Lung (tissue), 12 donors: ENCODE results near the gene WRAP73. TPM values are rescaled to one million over a fixed set of nuclear protein-coding genes. Genes with fewer than 3 reads are reported as not detected.

Experiments
- ATAC-seq: fragments of 200-7000 bp; cut with Tn5 transposase; one replicate; pipeline ENCODE4 v1.9.1; 2020; ENCODE audit warnings: moderate number of reproducible peaks; ENCODE audit not compliant: insufficient read depth, low FRiP score
- DNase-seq, 3 donors: peaks; one replicate each; pipeline ENCODE4 v3.0.0-alpha.2; 2013 to 2017
- H3K27ac ChIP-seq, 2 donors: one replicate each; pipeline ENCODE4 v1.5.1; 2013; ENCODE audit warnings: mild to moderate bottlenecking in 2 of 2, moderate library complexity in 2 of 2, control low read depth in 1 of 2, inconsistent platforms in 1 of 2, low read depth in 1 of 2, low read length in 1 of 2
- H3K27me3 ChIP-seq, 3 donors: one replicate each; pipeline ENCODE4 v1.5.1; 2013; ENCODE audit warnings: low read length in 2 of 3; ENCODE audit not compliant: control insufficient read depth in 3 of 3, insufficient read depth in 3 of 3
- H3K36me3 ChIP-seq, 4 donors: one replicate each; pipeline ENCODE4 v1.5.1; 2013; ENCODE audit warnings: low read length in 4 of 4, mild to moderate bottlenecking in 1 of 4, moderate library complexity in 1 of 4; ENCODE audit not compliant: control insufficient read depth in 4 of 4, insufficient read depth in 4 of 4
- H3K4me1 ChIP-seq, 5 donors: one replicate each; pipeline ENCODE4 v1.5.1; 2013; ENCODE audit warnings: low read length in 5 of 5, mild to moderate bottlenecking in 2 of 5, moderate library complexity in 1 of 5; ENCODE audit not compliant: control insufficient read depth in 5 of 5, insufficient read depth in 5 of 5
- H3K4me3 ChIP-seq: one replicate; pipeline ENCODE4 v1.5.1; 2013; ENCODE audit warnings: mild to moderate bottlenecking, control low read depth, moderate library complexity
- H3K9ac ChIP-seq, 2 donors: one replicate each; pipeline ENCODE4 v1.5.1; 2013; ENCODE audit warnings: low read length in 2 of 2, control low read depth in 1 of 2; ENCODE audit not compliant: insufficient read depth in 1 of 2
- H3K9me3 ChIP-seq, 4 donors: one replicate each; pipeline ENCODE4 v1.5.1; 2013; ENCODE audit warnings: low read length in 3 of 4, mild to moderate bottlenecking in 1 of 4, moderate library complexity in 1 of 4; ENCODE audit not compliant: control insufficient read depth in 4 of 4, insufficient read depth in 3 of 4
- WGBS, 2 donors: extraction: QIAGEN DNeasy Blood & Tissue Kit; methylation state at CpG; one replicate each; pipeline ENCODE4 v1.1.7; 2013; 5-methylcytosine and 5-hydroxymethylcytosine counted together
- polyA plus RNA-seq, 2 donors: library from polyadenylated mRNA; stranded (reverse); fragments of 200-250 nt; gene quantifications; one replicate each; pipeline ENCODE4 v1.2.1, GENCODE V29; 2013
- total RNA-seq, 2 donors: library from RNA; depleted of rRNA in 1 of 2; stranded (reverse); fragments of >200 nt in 1 of 2; gene quantifications; one replicate each; pipeline ENCODE4 v1.2.1, GENCODE V29; 2014 to 2021
- TF ChIP-seq, protein P1 (sequence below): IDR thresholded peaks from 2 replicates; pipeline ENCODE4 v1.5.1; 2012; ENCODE audit warnings: mild to moderate bottlenecking; ENCODE audit errors: control extremely low read depth, extremely low read depth
- donor health status: control.
- donor health status: control.
- donor health status: Bipolar disorder and iron deficiency.
- donor health status: healthy.
- donor health status: DM: yes; HTN: yes; CAD: no.

WRAP73 gene
- total and polyA plus RNA-seq, 4 donors, result 17.3 to 25.3 (median 22.8) TPM

DNA sequence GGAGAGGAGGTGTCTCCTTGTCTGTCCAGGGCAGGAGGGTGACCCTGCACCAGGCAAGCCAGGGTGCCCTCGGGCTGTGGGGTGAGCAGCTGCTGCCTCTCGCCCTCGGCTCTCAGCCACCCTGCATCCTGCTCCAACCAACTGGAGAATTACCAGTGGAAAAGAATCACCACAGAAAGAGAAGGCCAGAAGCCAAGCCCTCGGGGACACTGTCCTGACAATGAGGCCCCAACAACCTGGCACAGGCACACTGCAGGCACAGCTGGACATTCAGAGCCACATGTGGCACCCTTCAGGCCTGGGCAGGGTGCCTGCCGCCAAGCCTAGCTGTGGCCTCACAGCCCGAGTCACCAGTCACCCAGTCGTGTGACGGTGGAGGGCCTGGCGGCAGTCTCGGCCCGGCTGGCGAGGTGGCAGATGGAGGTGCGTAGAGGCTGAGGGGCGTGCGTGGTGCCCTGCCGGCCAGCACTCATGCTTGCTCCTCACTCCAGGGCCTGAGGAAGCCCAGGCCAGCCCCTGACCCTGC, 50.6 kb downstream of the WRAP73 start:
- H3K27me3 ChIP-seq, result no peaks in the 10 kb centered on the region
- no peaks in the 10 kb centered on the region for H3K9me3 ChIP-seq
- no peak for DNase-seq
- H3K4me3 ChIP-seq, result no peak overlapping the region
- TF ChIP-seq, protein P1, sequence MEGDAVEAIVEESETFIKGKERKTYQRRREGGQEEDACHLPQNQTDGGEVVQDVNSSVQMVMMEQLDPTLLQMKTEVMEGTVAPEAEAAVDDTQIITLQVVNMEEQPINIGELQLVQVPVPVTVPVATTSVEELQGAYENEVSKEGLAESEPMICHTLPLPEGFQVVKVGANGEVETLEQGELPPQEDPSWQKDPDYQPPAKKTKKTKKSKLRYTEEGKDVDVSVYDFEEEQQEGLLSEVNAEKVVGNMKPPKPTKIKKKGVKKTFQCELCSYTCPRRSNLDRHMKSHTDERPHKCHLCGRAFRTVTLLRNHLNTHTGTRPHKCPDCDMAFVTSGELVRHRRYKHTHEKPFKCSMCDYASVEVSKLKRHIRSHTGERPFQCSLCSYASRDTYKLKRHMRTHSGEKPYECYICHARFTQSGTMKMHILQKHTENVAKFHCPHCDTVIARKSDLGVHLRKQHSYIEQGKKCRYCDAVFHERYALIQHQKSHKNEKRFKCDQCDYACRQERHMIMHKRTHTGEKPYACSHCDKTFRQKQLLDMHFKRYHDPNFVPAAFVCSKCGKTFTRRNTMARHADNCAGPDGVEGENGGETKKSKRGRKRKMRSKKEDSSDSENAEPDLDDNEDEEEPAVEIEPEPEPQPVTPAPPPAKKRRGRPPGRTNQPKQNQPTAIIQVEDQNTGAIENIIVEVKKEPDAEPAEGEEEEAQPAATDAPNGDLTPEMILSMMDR, result no peak
- 67 to 76% methylated on average over 16 of the region's 16 CpGs for WGBS, 2 donors
- H3K27ac ChIP-seq, result peak overlapping the region in 1 of 2 donors; percentile 27
- H3K36me3 ChIP-seq, result peaks cover 0 to 5% (median 0%) of the 10 kb centered on the region in 4 donors
- peaks cover 0 to 55% (median 34%) of the 10 kb centered on the region in 5 donors for H3K4me1 ChIP-seq
- no peak overlapping the region for H3K9ac ChIP-seq
- ATAC-seq, result no peak

DNA sequence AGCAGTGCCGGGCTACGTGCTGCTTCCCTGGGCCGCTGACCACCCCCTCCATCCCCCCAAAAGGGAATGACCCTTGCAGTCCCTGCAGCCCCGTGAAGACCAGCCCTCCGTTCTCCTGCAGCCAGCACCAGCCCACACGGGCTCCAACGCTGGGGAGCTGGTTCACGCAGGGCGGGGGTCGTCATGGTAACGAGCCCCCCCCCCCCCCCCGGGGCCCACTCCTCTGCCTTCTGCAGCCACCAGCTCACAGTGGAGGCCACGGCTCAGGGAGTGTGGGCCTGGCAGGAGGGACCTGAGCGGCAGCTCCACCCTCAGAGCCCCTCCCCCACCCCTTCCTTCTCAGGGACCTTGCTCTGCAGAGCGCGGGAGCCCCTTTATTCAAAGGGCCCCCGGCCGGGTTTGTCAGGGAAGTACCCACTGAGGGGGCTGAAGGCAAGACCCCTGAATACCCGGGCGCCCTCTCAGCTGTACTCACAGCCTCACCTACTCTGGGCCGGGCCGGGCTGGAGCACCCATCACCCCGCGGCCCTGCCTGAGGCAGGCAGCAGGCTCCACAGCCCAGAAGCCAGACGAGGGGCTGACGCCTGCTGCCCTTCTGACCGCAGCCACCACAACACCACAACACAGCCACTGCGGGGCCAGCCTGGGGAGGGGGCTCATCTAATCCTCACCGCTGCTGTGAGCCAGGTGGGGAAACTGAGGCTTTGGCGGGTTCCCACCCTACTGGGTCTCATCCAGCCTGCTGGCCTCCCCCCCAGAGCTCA, 51.2 kb downstream of the WRAP73 start:
- Histone ChIP-seq H3K27me3 (no peaks in the 10 kb centered on the region), H3K4me1 (peaks cover 0 to 52% (median 36%) of the 10 kb centered on the region in 5 donors), H3K9ac (no peak overlapping the region), H3K4me3 (no peak overlapping the region), H3K27ac (peak overlapping the region in 1 of 2 donors; percentile 27), H3K36me3 (peaks cover 0 to 5% (median 0%) of the 10 kb centered on the region in 4 donors), H3K9me3 (no peaks in the 10 kb centered on the region)
- TF ChIP-seq, protein P1, result no peak
- DNase-seq, result no peak
- no peak for ATAC-seq
- WGBS, 2 donors, result 39 to 47% methylated on average over 29 to 30 of the region's 30 CpGs

GRCh38 chr1:3598051-3598491, 51.8 kb downstream of the WRAP73 start:
- Histone ChIP-seq H3K4me3 (no peak overlapping the region), H3K9ac (no peak overlapping the region), H3K27ac (no peak overlapping the region), H3K27me3 (no peaks in the 10 kb centered on the region), H3K36me3 (peaks cover 0 to 5% (median 0%) of the 10 kb centered on the region in 4 donors), H3K9me3 (no peaks in the 10 kb centered on the region), H3K4me1 (peaks cover 0 to 45% (median 39%) of the 10 kb centered on the region in 5 donors)
- ATAC-seq (peak; percentile 45), DNase-seq (peak; percentile 96 to 99 (median 97))
- TF ChIP-seq, protein P1, result no peak
- WGBS, 2 donors, result 11 to 19% methylated on average over 26 of the region's 26 CpGs
